Mesothelial cell of epicardium (in vitro differentiated cells): Measurements from ENCODE around the gene OBSCN. TPM values are rescaled to one million over a fixed set of nuclear protein-coding genes. Genes with fewer than 3 reads are reported as not detected.

Experiments used
- DNase-seq, 2 experiments: peaks; one replicate each; pipeline ENCODE4 v3.0.0; 2021; ENCODE audit warnings: low spot score in 2 of 2; ENCODE audit not compliant: unreplicated experiment in 2 of 2
- H3K27ac Mint-ChIP-seq: 2 replicates; pipeline ENCODE4 v1.8.0; 2021; ENCODE audit warnings: mixed read lengths
- H3K27me3 Mint-ChIP-seq: 2 replicates; pipeline ENCODE4 v1.8.0; 2021; ENCODE audit warnings: low read depth, mixed read lengths
- H3K36me3 Mint-ChIP-seq: 2 replicates; pipeline ENCODE4 v1.8.0; 2021; ENCODE audit warnings: mixed read lengths
- H3K4me1 Mint-ChIP-seq: 2 replicates; pipeline ENCODE4 v1.8.0; 2021; ENCODE audit warnings: mixed read lengths
- H3K4me3 Mint-ChIP-seq: 2 replicates; pipeline ENCODE4 v1.8.0; 2021; ENCODE audit warnings: mild to moderate bottlenecking, moderate library complexity, mixed read lengths
- H3K9me3 Mint-ChIP-seq: 2 replicates; pipeline ENCODE4 v1.8.0; 2021; ENCODE audit warnings: mixed read lengths
- total RNA-seq: library from RNA; stranded (reverse); gene quantifications from 3 replicates; pipeline ENCODE4 v1.2.1, GENCODE V29; 2021
- TF ChIP-seq, protein P1 (sequence below): fragments of 200-600 bp; sonication (generic); IDR thresholded peaks from one replicate; pipeline ENCODE4 v1.5.0; 2021; ENCODE audit warnings: antibody characterized with exemption; ENCODE audit not compliant: unreplicated experiment

The OBSCN gene
- total RNA-seq, 1 donor from 2014 or later = 113 TPM

DNA sequence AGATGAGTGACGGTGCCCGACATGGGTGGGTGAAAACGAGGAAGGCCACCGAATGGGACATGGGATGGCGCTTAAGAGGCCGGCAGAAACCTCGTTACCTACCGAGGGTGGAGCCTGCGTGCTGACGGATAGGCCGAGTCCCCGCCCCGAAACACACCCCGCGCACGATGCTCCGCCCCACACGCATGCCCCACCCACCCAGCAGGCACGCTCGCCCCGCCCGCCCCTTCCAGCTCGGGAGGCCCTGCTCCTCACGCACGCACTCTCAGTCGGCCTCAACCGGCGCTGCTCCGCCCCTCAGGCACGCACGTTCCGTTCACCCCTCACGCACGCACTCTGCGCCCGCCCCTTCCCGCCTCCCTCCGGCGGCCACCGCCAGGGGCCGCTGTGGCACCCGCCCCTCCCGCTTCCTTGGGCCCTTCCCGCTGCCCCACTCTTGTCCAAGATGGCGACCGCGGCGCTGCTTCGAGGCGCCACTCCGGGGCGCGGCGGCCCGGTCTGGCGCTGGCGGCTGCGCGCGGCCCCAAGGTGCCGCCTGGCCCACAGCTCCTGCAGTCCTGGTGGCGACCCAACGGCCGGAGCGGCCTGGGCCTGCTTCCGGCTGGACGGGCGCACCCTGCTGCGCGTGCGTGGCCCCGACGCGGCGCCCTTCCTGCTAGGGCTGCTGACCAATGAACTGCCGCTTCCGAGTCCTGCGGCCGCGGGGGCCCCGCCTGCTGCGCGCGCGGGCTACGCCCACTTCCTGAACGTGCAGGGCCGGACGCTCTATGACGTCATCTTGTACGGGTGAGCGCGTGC, 42.3 kb upstream of the OBSCN start, which contains the start of gene IBA57:
TSS of gene IBA57 (plus strand) at position 433 of the 798 bp plus-strand sequence. CDS start at position 446, 13 bp downstream.
- H3K27ac Mint-ChIP-seq = peak within 1 kb of the TSS; percentile 97
- TF ChIP-seq, protein P1, sequence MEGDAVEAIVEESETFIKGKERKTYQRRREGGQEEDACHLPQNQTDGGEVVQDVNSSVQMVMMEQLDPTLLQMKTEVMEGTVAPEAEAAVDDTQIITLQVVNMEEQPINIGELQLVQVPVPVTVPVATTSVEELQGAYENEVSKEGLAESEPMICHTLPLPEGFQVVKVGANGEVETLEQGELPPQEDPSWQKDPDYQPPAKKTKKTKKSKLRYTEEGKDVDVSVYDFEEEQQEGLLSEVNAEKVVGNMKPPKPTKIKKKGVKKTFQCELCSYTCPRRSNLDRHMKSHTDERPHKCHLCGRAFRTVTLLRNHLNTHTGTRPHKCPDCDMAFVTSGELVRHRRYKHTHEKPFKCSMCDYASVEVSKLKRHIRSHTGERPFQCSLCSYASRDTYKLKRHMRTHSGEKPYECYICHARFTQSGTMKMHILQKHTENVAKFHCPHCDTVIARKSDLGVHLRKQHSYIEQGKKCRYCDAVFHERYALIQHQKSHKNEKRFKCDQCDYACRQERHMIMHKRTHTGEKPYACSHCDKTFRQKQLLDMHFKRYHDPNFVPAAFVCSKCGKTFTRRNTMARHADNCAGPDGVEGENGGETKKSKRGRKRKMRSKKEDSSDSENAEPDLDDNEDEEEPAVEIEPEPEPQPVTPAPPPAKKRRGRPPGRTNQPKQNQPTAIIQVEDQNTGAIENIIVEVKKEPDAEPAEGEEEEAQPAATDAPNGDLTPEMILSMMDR = peak; percentile 95
- no peaks in the 10 kb centered on the region for H3K9me3 Mint-ChIP-seq
- H3K4me3 Mint-ChIP-seq = peak within 1 kb of the TSS; percentile 78
- peaks cover 18% of the 10 kb centered on the region for H3K4me1 Mint-ChIP-seq
- H3K36me3 Mint-ChIP-seq = no peaks in the 10 kb centered on the region
- peak; percentile 99 to 100 for DNase-seq
- no peaks in the 10 kb centered on the region for H3K27me3 Mint-ChIP-seq

DNA sequence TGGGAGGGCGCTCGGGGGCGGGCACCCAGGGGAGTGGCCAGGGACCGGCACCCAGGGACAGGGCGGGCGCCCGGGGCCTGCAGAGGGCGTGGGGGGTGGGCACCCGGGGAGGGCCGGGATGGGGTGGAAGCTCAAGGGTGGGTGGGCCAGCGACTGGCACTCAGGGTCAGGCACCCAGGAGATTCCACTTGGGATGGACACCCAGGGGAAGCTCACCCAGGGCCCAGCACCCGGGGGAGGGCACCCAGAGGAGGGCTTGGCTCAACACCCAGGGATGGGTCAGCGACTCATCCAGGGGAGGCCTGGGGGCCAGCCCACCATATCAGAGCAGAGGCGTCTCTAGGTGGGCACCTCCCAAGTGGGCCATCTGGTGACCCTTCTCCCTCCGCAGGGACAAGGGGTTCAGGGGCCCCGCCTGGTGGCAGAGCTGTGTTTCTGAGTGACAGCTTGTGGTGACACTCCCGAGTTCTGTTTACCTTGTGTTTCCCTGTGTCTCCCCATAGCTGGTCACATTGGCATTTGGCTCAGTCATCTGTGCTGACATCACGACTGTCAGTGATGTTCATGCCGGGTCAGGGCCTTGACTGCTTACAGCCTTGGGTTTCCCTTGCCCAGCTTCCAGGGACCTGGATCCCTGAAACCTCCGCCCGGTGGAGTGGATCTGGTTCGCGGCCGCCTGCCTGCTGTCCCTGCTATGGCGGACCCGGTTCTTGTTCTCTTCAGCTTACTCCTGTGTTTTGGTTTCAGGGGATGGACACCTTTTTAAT, 41.5 kb upstream of the OBSCN start:
- no peaks in the 10 kb centered on the region for H3K9me3 Mint-ChIP-seq
- TF ChIP-seq, protein P1 = no peak
- H3K27ac Mint-ChIP-seq = peak overlapping the region; percentile 90
- no peaks in the 10 kb centered on the region for H3K36me3 Mint-ChIP-seq
- peak; percentile 17 to 58 for DNase-seq
- H3K4me1 Mint-ChIP-seq = peaks cover 18% of the 10 kb centered on the region
- no peaks in the 10 kb centered on the region for H3K27me3 Mint-ChIP-seq
- peak overlapping the region; percentile 72 for H3K4me3 Mint-ChIP-seq

DNA sequence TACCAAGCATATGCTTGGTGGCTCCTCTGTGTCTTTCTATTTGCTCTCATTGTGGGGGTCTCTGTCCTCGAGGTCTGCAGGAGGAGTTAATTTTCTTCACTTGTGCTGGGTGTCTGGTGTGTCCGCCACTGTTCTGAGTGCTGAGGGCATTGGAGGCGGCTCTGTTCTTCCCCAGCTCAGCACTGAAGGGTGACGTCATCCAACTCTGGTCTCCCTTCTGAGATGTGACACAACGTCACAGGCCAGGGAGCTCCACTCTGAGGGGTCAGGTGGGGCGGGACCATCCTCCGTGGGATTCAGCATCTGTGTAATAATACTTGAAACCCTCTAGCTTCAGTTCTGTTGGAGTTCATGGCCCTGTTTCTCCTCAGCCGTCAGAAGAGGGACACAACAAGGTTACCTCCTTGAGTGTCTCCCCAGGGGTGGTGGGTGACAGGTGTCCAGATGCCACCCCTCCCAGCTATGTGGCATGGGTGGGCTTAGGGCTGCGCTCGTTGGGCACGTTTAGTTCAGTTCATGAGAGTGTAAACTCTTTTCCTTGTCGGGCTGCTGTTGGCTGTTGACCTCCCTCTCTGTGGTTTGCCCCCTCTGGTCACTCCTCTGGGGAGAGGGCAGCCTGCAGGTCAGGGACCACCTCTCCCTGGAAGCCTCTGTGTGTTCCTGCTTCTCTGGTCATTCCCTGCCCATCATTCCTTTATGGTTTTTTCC, 39.1 kb upstream of the OBSCN start:
- no peaks in the 10 kb centered on the region for H3K36me3 Mint-ChIP-seq
- TF ChIP-seq, protein P1 = no peak
- H3K27me3 Mint-ChIP-seq = no peaks in the 10 kb centered on the region
- no peak overlapping the region for H3K4me3 Mint-ChIP-seq
- H3K4me1 Mint-ChIP-seq = peaks cover 8% of the 10 kb centered on the region
- DNase-seq = no peak
- no peaks in the 10 kb centered on the region for H3K9me3 Mint-ChIP-seq
- H3K27ac Mint-ChIP-seq = peak overlapping the region; percentile 58

DNA sequence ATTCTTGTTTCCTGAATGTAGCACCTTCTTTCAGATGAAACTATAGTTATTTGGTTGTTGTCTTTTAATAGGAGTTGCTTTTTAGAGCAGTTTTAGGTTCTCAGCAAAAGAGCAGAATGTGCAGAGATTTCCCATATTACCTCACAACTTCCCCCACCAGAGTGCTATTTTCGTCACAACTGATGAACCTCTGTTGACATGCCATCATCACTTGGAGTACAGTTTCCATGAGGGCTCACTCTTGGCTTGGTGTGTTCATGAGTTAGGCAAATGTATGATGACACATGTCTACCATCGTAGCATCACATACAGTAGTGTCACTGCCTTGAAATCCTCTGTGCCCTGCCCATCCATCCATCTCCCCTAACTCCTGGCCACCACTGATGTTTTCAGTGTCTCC, 38.5 kb upstream of the OBSCN start:
- Mint-ChIP-seq H3K4me3 (no peak overlapping the region), H3K27ac (no peak overlapping the region)

DNA sequence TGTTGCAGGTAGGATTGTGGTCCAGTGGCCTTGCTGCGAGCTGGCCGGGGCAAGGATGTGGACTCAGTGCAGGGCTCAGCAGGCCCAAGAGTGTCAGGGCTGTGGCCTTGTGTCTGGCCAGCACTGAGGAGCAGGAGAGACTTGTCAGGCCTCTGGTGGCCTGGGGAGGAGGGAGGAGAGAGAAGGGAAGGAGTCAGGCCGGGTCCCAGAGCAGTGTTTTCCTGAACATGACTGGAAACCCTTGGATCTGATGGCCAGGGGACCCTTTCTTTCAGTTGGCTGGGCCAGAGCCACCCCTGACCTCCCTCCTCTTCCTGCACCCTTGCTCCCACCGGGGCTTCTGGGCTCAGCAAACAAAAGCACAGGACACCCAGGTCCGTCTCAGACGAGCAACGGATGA, 37.2 kb upstream of the OBSCN start:
- Mint-ChIP-seq H3K27me3 (no peaks in the 10 kb centered on the region), H3K9me3 (no peaks in the 10 kb centered on the region), H3K4me1 (peaks cover 4% of the 10 kb centered on the region), H3K36me3 (no peaks in the 10 kb centered on the region), H3K4me3 (no peak overlapping the region), H3K27ac (no peak overlapping the region)
- TF ChIP-seq, protein P1 = no peak
- no peak for DNase-seq

More for the DNA sequence above, 38.5 kb upstream of the OBSCN start:
- Mint-ChIP-seq H3K36me3 (no peaks in the 10 kb centered on the region), H3K4me1 (peaks cover 4% of the 10 kb centered on the region), H3K9me3 (no peaks in the 10 kb centered on the region), H3K27me3 (no peaks in the 10 kb centered on the region)
- no peak for DNase-seq
- TF ChIP-seq, protein P1 = no peak
